GM19023 (cell line): Measurements from ENCODE around the gene RIOX2.
"Not testable (repeated sequence)": the region's sequence is repeated elsewhere in the genome, so short reads cannot be mapped to it uniquely, and the experiment has no call there.

ENCODE experiments used
- ATAC-seq: cut with Tn5 transposase; IDR thresholded peaks from one replicate; pipeline ENCODE4 v1.9.1; 2021; ENCODE audit warnings: mild to moderate bottlenecking, moderate library complexity; ENCODE audit not compliant: unreplicated experiment

Gene RIOX2

GRCh38 chr3:97914388-97914787, 57.8 kb downstream of the RIOX2 start:
- ATAC-seq = no peak

GRCh38 chr3:97911459-97911858, 60.8 kb downstream of the RIOX2 start:
- no peak for ATAC-seq

- no peak for ATAC-seq
Measured at GRCh38 chr3:97910931-97911351, 61.3 kb downstream of the RIOX2 start.

- not testable (repeated sequence) for ATAC-seq
Measured at GRCh38 chr3:97910236-97910831, 61.9 kb downstream of the RIOX2 start.

- not testable (repeated sequence) for ATAC-seq
Measured at GRCh38 chr3:97909830-97910229, 62.4 kb downstream of the RIOX2 start.

- ATAC-seq = no peak
Measured at GRCh38 chr3:97901313-97902248, 70.7 kb downstream of the RIOX2 start.

GRCh38 chr3:97899331-97899730, 72.9 kb downstream of the RIOX2 start:
- no peak for ATAC-seq

GRCh38 chr3:97896547-97896946, 75.7 kb downstream of the RIOX2 start:
- no peak for ATAC-seq

GRCh38 chr3:97896129-97896528, 76.1 kb downstream of the RIOX2 start:
- ATAC-seq = no peak

- peak; percentile 79 for ATAC-seq
Measured at GRCh38 chr3:97895216-97895615, 77.0 kb downstream of the RIOX2 start.

- ATAC-seq = no peak
Measured at GRCh38 chr3:97892852-97893251, 79.4 kb downstream of the RIOX2 start.
